Chondrocyte (in vitro differentiated cells): ENCODE data around the gene SLIT3. TPM values are rescaled to one million over a fixed set of nuclear protein-coding genes. Genes with fewer than 3 reads are reported as not detected.

Source experiments
- DNase-seq: peaks from one replicate; pipeline ENCODE4 v3.0.0; 2021; ENCODE audit warnings: mixed read lengths, low spot score
- H3K27ac Mint-ChIP-seq: one replicate; pipeline ENCODE4 v1.8.0; 2021; ENCODE audit warnings: mild to moderate bottlenecking, moderate library complexity, mixed read lengths; ENCODE audit not compliant: unreplicated experiment
- H3K27me3 Mint-ChIP-seq: 2 replicates; pipeline ENCODE4 v1.8.0; 2021; ENCODE audit warnings: low read depth, mixed read lengths
- H3K36me3 Mint-ChIP-seq: 2 replicates; pipeline ENCODE4 v1.8.0; 2021; ENCODE audit warnings: low read depth, mixed read lengths
- H3K4me1 Mint-ChIP-seq: 2 replicates; pipeline ENCODE4 v1.8.0; 2021; ENCODE audit warnings: low read depth, mild to moderate bottlenecking, mixed read lengths
- H3K4me3 Mint-ChIP-seq: one replicate; pipeline ENCODE4 v1.8.0; 2021; ENCODE audit warnings: mild to moderate bottlenecking, moderate library complexity, mixed read lengths; ENCODE audit not compliant: unreplicated experiment
- H3K9me3 Mint-ChIP-seq: 2 replicates; pipeline ENCODE4 v1.8.0; 2021; ENCODE audit warnings: low read depth, mixed read lengths
- total RNA-seq: library from RNA; stranded (reverse); gene quantifications from 3 replicates; pipeline ENCODE4 v1.2.1, GENCODE V29; 2021
- TF ChIP-seq, protein P1 (sequence below): fragments of 200-600 bp; sonication (generic); IDR thresholded peaks from 2 replicates; pipeline ENCODE4 v1.5.0; 2021; ENCODE audit warnings: antibody characterized with exemption, mild to moderate bottlenecking, moderate library complexity

Gene SLIT3
- total RNA-seq, 1 donor from 2014 or later: 116 TPM

GRCh38 chr5:168740092-168740800 is 560.7 kb downstream of the SLIT3 start:
- DNase-seq: no peak

DNA sequence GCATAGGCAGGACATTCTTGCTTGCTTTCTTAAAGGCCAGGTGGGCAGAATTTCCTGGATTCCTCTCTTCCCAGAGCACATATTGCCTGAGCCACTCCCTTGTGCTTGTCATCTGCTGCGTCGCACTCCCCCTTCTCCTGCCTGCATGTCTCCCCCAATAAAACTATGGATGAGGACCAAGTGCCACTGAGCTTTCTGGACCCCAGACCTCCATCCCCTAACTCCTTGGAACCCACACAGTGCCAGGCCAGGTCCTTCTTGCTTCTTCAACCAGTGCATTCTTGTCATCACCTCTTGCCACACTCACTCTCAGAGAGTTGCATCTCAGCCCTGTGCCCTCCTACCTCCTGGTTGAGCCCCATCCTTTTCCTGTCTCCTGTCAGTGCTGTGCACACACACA is 563.9 kb downstream of the SLIT3 start:
- Mint-ChIP-seq H3K4me1 (no peaks in the 10 kb centered on the region), H3K27me3 (no peaks in the 10 kb centered on the region), H3K27ac (no peak overlapping the region), H3K9me3 (no peaks in the 10 kb centered on the region), H3K36me3 (peaks cover 4% of the 10 kb centered on the region), H3K4me3 (no peak overlapping the region)
- TF ChIP-seq, protein P1, sequence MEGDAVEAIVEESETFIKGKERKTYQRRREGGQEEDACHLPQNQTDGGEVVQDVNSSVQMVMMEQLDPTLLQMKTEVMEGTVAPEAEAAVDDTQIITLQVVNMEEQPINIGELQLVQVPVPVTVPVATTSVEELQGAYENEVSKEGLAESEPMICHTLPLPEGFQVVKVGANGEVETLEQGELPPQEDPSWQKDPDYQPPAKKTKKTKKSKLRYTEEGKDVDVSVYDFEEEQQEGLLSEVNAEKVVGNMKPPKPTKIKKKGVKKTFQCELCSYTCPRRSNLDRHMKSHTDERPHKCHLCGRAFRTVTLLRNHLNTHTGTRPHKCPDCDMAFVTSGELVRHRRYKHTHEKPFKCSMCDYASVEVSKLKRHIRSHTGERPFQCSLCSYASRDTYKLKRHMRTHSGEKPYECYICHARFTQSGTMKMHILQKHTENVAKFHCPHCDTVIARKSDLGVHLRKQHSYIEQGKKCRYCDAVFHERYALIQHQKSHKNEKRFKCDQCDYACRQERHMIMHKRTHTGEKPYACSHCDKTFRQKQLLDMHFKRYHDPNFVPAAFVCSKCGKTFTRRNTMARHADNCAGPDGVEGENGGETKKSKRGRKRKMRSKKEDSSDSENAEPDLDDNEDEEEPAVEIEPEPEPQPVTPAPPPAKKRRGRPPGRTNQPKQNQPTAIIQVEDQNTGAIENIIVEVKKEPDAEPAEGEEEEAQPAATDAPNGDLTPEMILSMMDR: no peak
- no peak for DNase-seq

More at GRCh38 chr5:168740092-168740800, 560.7 kb downstream of the SLIT3 start:
- Mint-ChIP-seq H3K4me3 (no peak overlapping the region), H3K4me1 (no peaks in the 10 kb centered on the region), H3K27ac (no peak overlapping the region), H3K36me3 (peaks cover 17% of the 10 kb centered on the region), H3K27me3 (no peaks in the 10 kb centered on the region), H3K9me3 (peaks cover 11% of the 10 kb centered on the region)
- TF ChIP-seq, protein P1: no peak

- Mint-ChIP-seq H3K27ac (no peak overlapping the region), H3K27me3 (no peaks in the 10 kb centered on the region), H3K36me3 (peaks cover 4% of the 10 kb centered on the region), H3K4me1 (no peaks in the 10 kb centered on the region), H3K4me3 (no peak overlapping the region), H3K9me3 (no peaks in the 10 kb centered on the region)
- no peak for DNase-seq
- TF ChIP-seq, protein P1: no peak
These were observed 564.6 kb downstream of the SLIT3 start for GRCh38 chr5:168736281-168736831.

GRCh38 chr5:168734620-168735300 is 566.2 kb downstream of the SLIT3 start:
- no peaks in the 10 kb centered on the region for H3K27me3 Mint-ChIP-seq
- TF ChIP-seq, protein P1: no peak
- H3K4me1 Mint-ChIP-seq: no peaks in the 10 kb centered on the region
- H3K9me3 Mint-ChIP-seq: peaks cover 11% of the 10 kb centered on the region
- peaks cover 9% of the 10 kb centered on the region for H3K36me3 Mint-ChIP-seq
- no peak overlapping the region for H3K27ac Mint-ChIP-seq
- H3K4me3 Mint-ChIP-seq: no peak overlapping the region
- DNase-seq: no peak

GRCh38 chr5:168734119-168734518 is 566.8 kb downstream of the SLIT3 start:
- Mint-ChIP-seq H3K9me3 (peaks cover 15% of the 10 kb centered on the region), H3K4me3 (no peak overlapping the region), H3K36me3 (peaks cover 12% of the 10 kb centered on the region), H3K27me3 (no peaks in the 10 kb centered on the region), H3K27ac (no peak overlapping the region), H3K4me1 (no peaks in the 10 kb centered on the region)
- TF ChIP-seq, protein P1: no peak
- DNase-seq: no peak
